Neural progenitor cell (in vitro differentiated cells): Measurements from ENCODE around the gene ADGRG1. TPM values are rescaled to one million over a fixed set of nuclear protein-coding genes. Genes with fewer than 3 reads are reported as not detected.

Experiments
- DNase-seq: peaks from one replicate; pipeline ENCODE4 v3.0.0-alpha.2; 2016; ENCODE audit warnings: low spot score
- H2AFZ ChIP-seq: fragments of 200-600 bp; sonication (generic); replicated peaks from 2 replicates; pipeline ENCODE4 v1.6.1; 2016; ENCODE audit warnings: antibody characterized with exemption
- H3F3A ChIP-seq: fragments of 200-600 bp; sonication (generic); 2 replicates; pipeline ENCODE4 v1.6.1; 2016; ENCODE audit warnings: antibody characterized with exemption, low read depth
- H3K27ac ChIP-seq: fragments of 200-600 bp; sonication (generic); 2 replicates; pipeline ENCODE4 v1.5.1; 2016; ENCODE audit warnings: mild to moderate bottlenecking
- H3K27me3 ChIP-seq: fragments of 200-600 bp; sonication (generic); 2 replicates; pipeline ENCODE4 v1.6.1; 2016; ENCODE audit warnings: mild to moderate bottlenecking, moderate library complexity
- H3K36me3 ChIP-seq: fragments of 200-600 bp; sonication (generic); 2 replicates; pipeline ENCODE4 v1.5.1; 2016
- H3K4me1 ChIP-seq: fragments of 200-600 bp; sonication (generic); 2 replicates; pipeline ENCODE4 v1.6.1; 2016; ENCODE audit warnings: mixed run types
- H3K4me2 ChIP-seq: fragments of 200-600 bp; sonication (generic); 2 replicates; pipeline ENCODE4 v1.6.1; 2016
- H3K4me3 ChIP-seq: fragments of 200-600 bp; sonication (generic); 2 replicates; pipeline ENCODE4 v1.5.1; 2016
- H3K79me2 ChIP-seq: fragments of 200-600 bp; sonication (generic); 2 replicates; pipeline ENCODE4 v1.6.1; 2016; ENCODE audit warnings: low read depth
- H3K9ac ChIP-seq: fragments of 200-600 bp; sonication (generic); 2 replicates; pipeline ENCODE4 v1.6.1; 2016
- H3K9me3 ChIP-seq: fragments of 200-600 bp; sonication (generic); 2 replicates; pipeline ENCODE4 v1.5.1; 2016; ENCODE audit warnings: low read depth
- H4K20me1 ChIP-seq: fragments of 200-600 bp; sonication (generic); 2 replicates; pipeline ENCODE4 v1.6.1; 2016; ENCODE audit warnings: low read depth
- H3K27ac Mint-ChIP-seq: 3 replicates; pipeline ENCODE4 v1.8.0; 2021; ENCODE audit warnings: mixed read lengths
- H3K27me3 Mint-ChIP-seq: 2 replicates; pipeline ENCODE4 v1.8.0; 2022; ENCODE audit warnings: low read depth, mild to moderate bottlenecking, inconsistent platforms, moderate library complexity, mixed read lengths; ENCODE audit not compliant: insufficient read depth
- H3K36me3 Mint-ChIP-seq: 3 replicates; pipeline ENCODE4 v1.8.0; 2021; ENCODE audit warnings: mixed read lengths
- H3K4me1 Mint-ChIP-seq: 3 replicates; pipeline ENCODE4 v1.8.0; 2021; ENCODE audit warnings: mixed read lengths
- H3K4me3 Mint-ChIP-seq: 3 replicates; pipeline ENCODE4 v1.8.0; 2021; ENCODE audit warnings: mild to moderate bottlenecking, moderate library complexity, mixed read lengths
- H3K9me3 Mint-ChIP-seq: 3 replicates; pipeline ENCODE4 v1.8.0; 2020; ENCODE audit warnings: mixed read lengths
- CTCF ChIP-seq: fragments of 200-600 bp; sonication (generic); IDR thresholded peaks from 2 replicates; pipeline ENCODE4 v1.5.1; 2017; ENCODE audit warnings: antibody characterized with exemption, mild to moderate bottlenecking
- EZH2 ChIP-seq: fragments of 200-600 bp; sonication (generic); IDR thresholded peaks from 2 replicates; pipeline ENCODE4 v1.6.1; 2017; ENCODE audit warnings: antibody characterized with exemption, mild to moderate bottlenecking, moderate library complexity
- EZH2phosphoT487 ChIP-seq: fragments of 200-600 bp; sonication (generic); IDR thresholded peaks from 2 replicates; pipeline ENCODE4 v1.6.1; 2017; ENCODE audit warnings: antibody characterized with exemption
- total RNA-seq: library from RNA; depleted of rRNA; stranded (reverse); fragments of >200 nt; gene quantifications from 2 replicates; pipeline ENCODE4 v1.2.3, GENCODE V29; 2015; ENCODE audit warnings: low replicate concordance

Gene ADGRG1
- total RNA-seq, 1 donor from 2014 or later = 8.0 TPM

- no peak overlapping the region for H3K27ac ChIP-seq
- H3K79me2 ChIP-seq = no peaks in the 10 kb centered on the region
- Mint-ChIP-seq H3K27me3 (peaks cover 6% of the 10 kb centered on the region), H3K27ac (peak overlapping the region; percentile 19), H3K36me3 (no peaks in the 10 kb centered on the region), H3K4me3 (no peak overlapping the region), H3K4me1 (peaks cover 9% of the 10 kb centered on the region), H3K9me3 (no peaks in the 10 kb centered on the region)
- H3K36me3 ChIP-seq = no peaks in the 10 kb centered on the region
- H3K9me3 ChIP-seq = no peaks in the 10 kb centered on the region
- no peaks in the 10 kb centered on the region for H3F3A ChIP-seq
- no peak for DNase-seq
- H3K4me3 ChIP-seq = no peak overlapping the region
- TF ChIP-seq EZH2phosphoT487 (no peak), EZH2 (no peak), CTCF (no peak)
- H3K4me2 ChIP-seq = no peak overlapping the region
- H3K4me1 ChIP-seq = no peaks in the 10 kb centered on the region
- H4K20me1 ChIP-seq = no peaks in the 10 kb centered on the region
- H2AFZ ChIP-seq = no peak overlapping the region
- no peaks in the 10 kb centered on the region for H3K27me3 ChIP-seq
- H3K9ac ChIP-seq = no peak overlapping the region
Measured at GRCh38 chr16:57683636-57684545, 55.5 kb downstream of the ADGRG1 start.

DNA sequence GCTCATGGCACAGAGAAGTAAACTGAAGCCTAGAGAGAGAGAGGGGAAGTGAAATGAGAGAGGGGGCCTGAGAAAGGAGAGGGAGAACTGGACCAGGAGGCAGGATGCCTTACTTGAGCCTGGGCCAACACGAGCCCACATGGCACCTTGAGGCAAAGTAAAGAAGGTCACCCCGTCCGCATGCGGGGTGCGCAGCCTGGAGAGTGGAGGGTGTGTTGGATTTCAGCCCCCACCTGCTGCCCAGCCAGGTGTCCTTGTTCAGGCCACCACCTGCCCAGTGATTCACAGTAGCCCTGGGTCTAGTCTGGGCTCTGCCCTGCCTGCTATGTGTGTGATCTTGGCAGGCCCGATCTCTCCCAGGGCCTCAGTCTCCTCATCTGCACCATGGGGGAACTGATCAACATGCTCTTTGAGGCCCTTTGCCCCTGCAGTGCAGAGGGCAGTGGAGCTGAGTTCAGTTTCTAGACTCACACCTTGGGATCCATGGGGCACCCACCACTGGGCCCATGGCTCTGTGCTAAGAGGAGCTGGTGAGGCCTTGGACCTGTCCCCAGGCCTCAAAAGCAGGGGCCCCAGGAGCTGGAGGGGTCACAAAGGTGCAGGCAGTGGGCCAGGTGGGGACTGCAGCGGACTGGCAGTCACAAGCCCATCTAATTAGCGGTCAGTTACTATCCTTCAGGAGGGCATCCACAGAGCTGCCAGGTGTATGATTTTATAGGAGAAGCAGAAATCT lies 56.4 kb downstream of the ADGRG1 start:
- Mint-ChIP-seq H3K27ac (peak overlapping the region; percentile 19), H3K36me3 (no peaks in the 10 kb centered on the region), H3K4me3 (no peak overlapping the region), H3K4me1 (peaks cover 10% of the 10 kb centered on the region), H3K27me3 (peaks cover 9% of the 10 kb centered on the region), H3K9me3 (no peaks in the 10 kb centered on the region)
- no peaks in the 10 kb centered on the region for H3K79me2 ChIP-seq
- no peaks in the 10 kb centered on the region for H3F3A ChIP-seq
- H3K27me3 ChIP-seq = no peaks in the 10 kb centered on the region
- H3K9ac ChIP-seq = no peak overlapping the region
- H3K4me3 ChIP-seq = no peak overlapping the region
- H3K27ac ChIP-seq = no peak overlapping the region
- DNase-seq = no peak
- no peaks in the 10 kb centered on the region for H3K4me1 ChIP-seq
- no peaks in the 10 kb centered on the region for H3K36me3 ChIP-seq
- H4K20me1 ChIP-seq = no peaks in the 10 kb centered on the region
- no peak overlapping the region for H3K4me2 ChIP-seq
- no peak overlapping the region for H2AFZ ChIP-seq
- H3K9me3 ChIP-seq = no peaks in the 10 kb centered on the region
- TF ChIP-seq CTCF (no peak), EZH2phosphoT487 (no peak), EZH2 (no peak)

DNA sequence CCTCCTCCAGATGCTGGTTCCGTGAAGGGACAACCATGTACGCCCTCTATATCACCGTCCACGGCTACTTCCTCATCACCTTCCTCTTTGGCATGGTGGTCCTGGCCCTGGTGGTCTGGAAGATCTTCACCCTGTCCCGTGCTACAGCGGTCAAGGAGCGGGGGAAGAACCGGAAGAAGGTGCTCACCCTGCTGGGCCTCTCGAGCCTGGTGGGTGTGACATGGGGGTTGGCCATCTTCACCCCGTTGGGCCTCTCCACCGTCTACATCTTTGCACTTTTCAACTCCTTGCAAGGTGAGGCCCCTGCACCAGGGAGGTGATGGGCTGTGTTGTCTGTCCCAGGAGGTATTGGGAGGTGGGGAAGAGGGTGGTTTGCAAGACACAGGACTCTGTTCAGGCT lies 57.2 kb downstream of the ADGRG1 start:
- H3K4me3 Mint-ChIP-seq = no peak overlapping the region
- Histone ChIP-seq H3K36me3 (no peaks in the 10 kb centered on the region), H3K27me3 (no peaks in the 10 kb centered on the region), H3K4me2 (no peak overlapping the region), H3K9me3 (no peaks in the 10 kb centered on the region), H2AFZ (no peak overlapping the region), H3K79me2 (no peaks in the 10 kb centered on the region), H3K27ac (no peak overlapping the region), H3F3A (no peaks in the 10 kb centered on the region), H3K4me3 (no peak overlapping the region), H3K9ac (no peak overlapping the region), H3K4me1 (no peaks in the 10 kb centered on the region), H4K20me1 (no peaks in the 10 kb centered on the region)
- no peaks in the 10 kb centered on the region for H3K36me3 Mint-ChIP-seq
- H3K4me1 Mint-ChIP-seq = peaks cover 12% of the 10 kb centered on the region
- no peak for DNase-seq
- peaks cover 9% of the 10 kb centered on the region for H3K27me3 Mint-ChIP-seq
- H3K27ac Mint-ChIP-seq = no peak overlapping the region
- TF ChIP-seq EZH2 (no peak), CTCF (no peak), EZH2phosphoT487 (no peak)
- H3K9me3 Mint-ChIP-seq = no peaks in the 10 kb centered on the region
